ENCODE measurements around the gene NTM.

DNA sequence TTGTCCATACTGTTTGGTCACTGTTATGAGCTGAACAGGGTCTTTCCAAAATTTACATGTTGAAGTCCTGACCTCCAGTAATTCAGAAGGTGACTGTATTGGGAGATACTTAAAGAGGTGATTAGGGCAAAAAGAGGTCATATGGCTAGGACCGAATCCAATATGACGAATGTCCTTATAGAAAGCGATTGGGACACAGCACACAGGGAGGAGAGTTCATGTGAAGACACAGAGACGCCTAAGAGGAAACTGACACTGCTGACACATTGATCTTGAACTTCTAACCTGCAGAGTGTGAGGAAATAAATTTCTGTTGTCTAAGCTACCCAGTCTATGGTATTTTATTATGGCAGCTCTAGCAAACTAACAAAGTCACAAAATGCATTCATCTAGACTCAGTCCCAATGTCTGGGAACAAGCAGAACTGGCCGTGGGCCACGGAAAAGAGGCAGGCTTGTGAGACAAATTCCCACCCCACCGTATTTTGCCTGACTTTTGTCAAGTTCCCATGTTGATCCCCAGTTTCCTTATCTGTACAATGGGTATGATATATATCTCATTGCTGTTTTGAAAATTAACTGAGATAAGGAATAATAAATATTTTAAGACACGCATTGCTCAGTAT, 295.0 kb downstream of the NTM start:
- TF ChIP-seq CTCF (conservative IDR thresholded peaks at IDR 0.05) (no peak), ZFX (IDR thresholded peaks at IDR 0.05) (no peak)

Measured in C4-2B (cell line).